MM.1S (cell line): ENCODE measurements around the gene SYN1.

Experiments
- CTCF ChIP-seq: fragments of 300-600 bp; sonication (generic); IDR thresholded peaks from 2 replicates; pipeline ENCODE4 v1.5.1; 2016; ENCODE audit warnings: antibody characterized with exemption, low read length, mixed read lengths
- EZH2 ChIP-seq: fragments of 300-600 bp; sonication (generic); optimal IDR thresholded peaks from 2 replicates; pipeline ENCODE3; 2017; ENCODE audit warnings: low read depth, mild to moderate bottlenecking, antibody characterized with exemption, low read length, mixed read lengths
- EZH2phosphoT487 ChIP-seq: fragments of 300-600 bp; sonication (generic); IDR thresholded peaks from 2 replicates; pipeline ENCODE4 v1.6.1; 2018; ENCODE audit warnings: antibody characterized with exemption, low read length

DNA sequence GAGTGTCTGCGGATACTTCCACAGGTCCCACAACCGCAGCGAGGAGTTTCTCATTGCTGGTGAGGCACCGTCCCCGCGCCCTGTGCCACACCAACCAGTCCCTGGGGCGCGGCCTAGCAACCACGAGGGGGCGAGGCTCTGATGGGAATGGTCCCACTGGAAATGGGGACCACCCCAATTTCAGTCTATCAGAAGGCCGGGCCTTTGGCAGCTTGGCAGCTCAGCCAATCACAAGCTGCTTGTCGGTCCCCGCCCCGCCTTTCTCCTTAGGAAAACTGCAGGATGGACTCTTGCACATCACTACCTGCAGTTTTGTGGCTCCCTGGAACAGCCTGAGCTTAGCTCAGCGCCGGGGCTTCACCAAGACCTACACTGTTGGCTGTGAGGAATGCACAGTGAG lies 34.4 kb downstream of the SYN1 start:
- no peak for TF ChIP-seq CTCF
- TF ChIP-seq EZH2 = no peak
- no peak for TF ChIP-seq EZH2phosphoT487
